IPS-18a (cell line): ENCODE measurements around the gene PRDM16.

Experiments used
- H3K27ac ChIP-seq: one replicate; pipeline ENCODE4 v1.5.1; 2013; ENCODE audit warnings: low read length
- H3K27me3 ChIP-seq: one replicate; pipeline ENCODE4 v1.6.1; 2013; ENCODE audit warnings: mild to moderate bottlenecking, low read length; ENCODE audit not compliant: control insufficient read depth, insufficient read depth
- H3K36me3 ChIP-seq: one replicate; pipeline ENCODE4 v1.6.1; 2013; ENCODE audit warnings: low read depth, low read length; ENCODE audit not compliant: control insufficient read depth
- H3K4me1 ChIP-seq: one replicate; pipeline ENCODE4 v1.6.1; 2013; ENCODE audit warnings: low read depth, low read length; ENCODE audit not compliant: control insufficient read depth
- H3K4me3 ChIP-seq: one replicate; pipeline ENCODE4 v1.5.1; 2013; ENCODE audit warnings: low read length
- H3K9ac ChIP-seq: one replicate; pipeline ENCODE4 v1.6.1; 2013; ENCODE audit warnings: mild to moderate bottlenecking, low read length, moderate library complexity
- H3K9me3 ChIP-seq: one replicate; pipeline ENCODE4 v1.6.1; 2013; ENCODE audit warnings: low read depth, low read length; ENCODE audit not compliant: control insufficient read depth

PRDM16 gene

DNA sequence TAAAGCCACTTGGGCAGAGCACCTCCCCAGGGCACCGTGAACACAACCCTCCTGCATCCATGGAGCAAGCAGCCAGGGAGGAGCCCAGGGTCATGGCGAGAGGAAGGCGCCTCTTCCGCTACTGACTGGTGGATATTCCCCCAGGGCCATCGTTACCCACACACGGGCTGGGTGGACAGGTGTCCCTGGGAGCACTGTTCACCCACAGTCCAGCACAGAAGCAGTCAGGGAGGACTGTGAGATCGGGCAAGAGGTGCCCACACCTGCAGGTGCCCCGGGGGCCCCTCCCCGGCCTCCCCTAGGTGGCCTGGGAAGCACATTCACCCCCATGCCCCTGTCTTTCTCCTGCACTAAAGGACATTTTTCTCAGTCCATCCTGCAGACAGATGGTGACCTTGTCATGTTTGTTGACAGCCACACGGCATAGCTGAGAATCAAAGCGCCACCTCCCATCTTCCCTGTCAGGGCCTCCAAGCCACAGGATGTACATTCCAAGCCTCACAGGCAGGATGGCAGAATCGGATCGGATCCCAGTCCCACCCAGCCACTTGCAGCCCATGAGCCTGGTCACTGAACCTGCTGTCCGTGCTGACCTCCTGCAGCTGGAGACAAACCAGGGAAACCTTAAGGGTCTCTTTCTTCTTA lies 160.2 kb downstream of the PRDM16 start:
- Histone ChIP-seq H3K27ac (no peak overlapping the region), H3K9me3 (no peaks in the 10 kb centered on the region), H3K27me3 (no peaks in the 10 kb centered on the region), H3K36me3 (no peaks in the 10 kb centered on the region), H3K4me1 (no peaks in the 10 kb centered on the region), H3K9ac (no peak overlapping the region), H3K4me3 (no peak overlapping the region)

GRCh38 chr1:3230553-3230952 lies 161.6 kb downstream of the PRDM16 start:
- H3K4me3 ChIP-seq: no peak overlapping the region
- no peak overlapping the region for H3K27ac ChIP-seq
- no peaks in the 10 kb centered on the region for H3K36me3 ChIP-seq
- no peaks in the 10 kb centered on the region for H3K9me3 ChIP-seq
- no peak overlapping the region for H3K9ac ChIP-seq
- H3K27me3 ChIP-seq: no peaks in the 10 kb centered on the region
- no peaks in the 10 kb centered on the region for H3K4me1 ChIP-seq

- Histone ChIP-seq H3K4me3 (no peak overlapping the region), H3K9me3 (no peaks in the 10 kb centered on the region), H3K36me3 (no peaks in the 10 kb centered on the region), H3K27me3 (no peaks in the 10 kb centered on the region), H3K4me1 (no peaks in the 10 kb centered on the region), H3K9ac (no peak overlapping the region), H3K27ac (no peak overlapping the region)
Measured at GRCh38 chr1:3231245-3231644, 162.2 kb downstream of the PRDM16 start.

GRCh38 chr1:3231826-3232225 lies 162.8 kb downstream of the PRDM16 start:
- Histone ChIP-seq H3K27ac (no peak overlapping the region), H3K9me3 (no peaks in the 10 kb centered on the region), H3K36me3 (no peaks in the 10 kb centered on the region), H3K9ac (no peak overlapping the region), H3K4me3 (no peak overlapping the region), H3K4me1 (no peaks in the 10 kb centered on the region), H3K27me3 (no peaks in the 10 kb centered on the region)

DNA sequence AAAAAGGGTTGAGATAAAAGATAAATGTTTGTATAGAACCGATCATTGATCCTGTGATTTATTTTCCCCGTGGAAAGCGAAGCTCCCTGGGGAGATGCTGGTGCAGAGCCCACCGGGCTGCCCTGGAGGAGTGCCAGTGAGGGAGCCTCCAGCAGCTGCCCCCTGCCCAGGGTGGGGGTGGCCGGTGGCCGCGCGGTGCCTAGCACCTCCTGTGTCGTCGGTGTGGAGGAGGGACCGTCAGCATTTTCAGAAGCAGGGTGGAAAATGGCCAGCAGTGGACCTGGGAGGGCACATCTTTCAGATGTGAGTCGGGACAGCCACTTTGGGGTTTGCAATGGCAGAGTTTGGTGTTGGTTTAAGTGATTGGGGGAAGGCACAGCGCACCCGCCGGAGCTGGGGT lies 164.0 kb downstream of the PRDM16 start:
- H3K4me1 ChIP-seq: no peaks in the 10 kb centered on the region
- H3K27ac ChIP-seq: no peak overlapping the region
- H3K27me3 ChIP-seq: no peaks in the 10 kb centered on the region
- no peaks in the 10 kb centered on the region for H3K9me3 ChIP-seq
- no peaks in the 10 kb centered on the region for H3K36me3 ChIP-seq
- H3K4me3 ChIP-seq: no peak overlapping the region
- no peak overlapping the region for H3K9ac ChIP-seq

- Histone ChIP-seq H3K9me3 (no peaks in the 10 kb centered on the region), H3K4me3 (no peak overlapping the region), H3K27me3 (no peaks in the 10 kb centered on the region), H3K36me3 (no peaks in the 10 kb centered on the region), H3K4me1 (no peaks in the 10 kb centered on the region), H3K9ac (no peak overlapping the region), H3K27ac (no peak overlapping the region)
Measured at GRCh38 chr1:3233551-3233950, 164.5 kb downstream of the PRDM16 start.

DNA sequence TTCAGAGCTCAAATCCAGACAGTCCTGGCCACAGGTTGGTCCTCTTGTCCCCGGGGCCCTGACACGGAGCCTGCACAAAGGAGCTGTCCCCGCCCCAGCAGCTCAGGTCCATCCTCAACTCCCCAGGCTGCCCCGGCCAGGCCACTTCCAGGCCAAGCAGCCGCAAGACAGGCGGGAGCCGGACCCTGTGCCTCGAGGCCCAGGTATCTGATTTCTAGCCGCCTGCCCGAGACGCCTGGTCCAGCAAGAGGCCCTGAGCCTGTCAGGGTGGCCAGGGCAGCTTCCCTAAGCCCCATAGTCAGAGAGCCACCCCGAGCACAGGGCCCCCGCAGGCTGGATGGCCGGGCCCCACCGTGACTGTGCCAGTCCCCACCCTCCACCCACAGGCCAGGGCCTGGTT lies 165.3 kb downstream of the PRDM16 start:
- Histone ChIP-seq H3K9ac (no peak overlapping the region), H3K36me3 (no peaks in the 10 kb centered on the region)

DNA sequence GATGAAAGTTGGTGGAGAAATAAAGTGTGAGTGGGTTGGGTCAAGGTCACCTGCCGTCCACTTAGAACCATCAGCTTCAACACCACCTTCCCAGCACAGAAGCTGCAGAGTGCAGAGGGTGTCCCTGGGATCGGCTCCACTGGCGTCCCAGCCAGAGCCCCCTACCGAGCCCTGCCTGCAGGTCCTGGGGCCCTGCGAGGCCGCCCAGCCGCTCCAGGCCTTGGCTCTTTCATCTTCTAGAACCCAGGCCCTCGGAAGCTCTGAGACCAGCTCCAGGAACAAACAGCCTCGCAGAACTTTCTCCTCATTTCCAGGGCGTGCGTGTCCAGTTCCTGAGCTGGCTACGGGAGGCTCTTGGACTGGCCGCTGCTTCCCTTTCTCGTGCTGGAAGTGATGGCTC lies 166.0 kb downstream of the PRDM16 start:
- no peak overlapping the region for H3K27ac ChIP-seq
- H3K4me3 ChIP-seq: no peak overlapping the region
- no peaks in the 10 kb centered on the region for H3K4me1 ChIP-seq
- H3K27me3 ChIP-seq: no peaks in the 10 kb centered on the region
- H3K9me3 ChIP-seq: no peaks in the 10 kb centered on the region
- H3K9ac ChIP-seq: no peak overlapping the region
- H3K36me3 ChIP-seq: no peaks in the 10 kb centered on the region

More for the DNA sequence above, 165.3 kb downstream of the PRDM16 start:
- Histone ChIP-seq H3K4me1 (no peaks in the 10 kb centered on the region), H3K27ac (no peak overlapping the region), H3K4me3 (no peak overlapping the region), H3K9me3 (no peaks in the 10 kb centered on the region), H3K27me3 (no peaks in the 10 kb centered on the region)

DNA sequence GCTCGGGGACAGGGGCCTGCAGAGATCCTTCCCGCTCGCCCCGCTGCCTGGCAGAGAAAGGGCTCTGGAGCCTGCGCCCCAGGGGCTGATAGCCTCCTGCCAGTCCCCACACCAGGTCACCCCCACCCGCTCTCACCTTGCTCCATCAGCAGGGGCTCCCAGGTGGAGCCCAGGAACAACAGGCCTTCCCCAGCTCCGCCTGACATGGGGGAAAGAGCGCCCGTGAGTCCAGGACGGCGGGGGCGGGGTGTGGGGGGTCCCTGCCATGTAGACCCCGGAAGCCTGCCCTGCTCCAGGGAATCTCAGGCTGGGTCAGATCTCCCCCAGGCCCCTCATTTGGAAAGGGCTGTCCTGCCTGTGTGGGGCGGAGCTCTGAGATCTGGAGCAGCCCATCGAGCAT lies 166.5 kb downstream of the PRDM16 start:
- no peak overlapping the region for H3K9ac ChIP-seq
- H3K27me3 ChIP-seq: no peaks in the 10 kb centered on the region
- no peak overlapping the region for H3K4me3 ChIP-seq
- no peaks in the 10 kb centered on the region for H3K4me1 ChIP-seq
- H3K27ac ChIP-seq: no peak overlapping the region
- H3K36me3 ChIP-seq: no peaks in the 10 kb centered on the region
- H3K9me3 ChIP-seq: no peaks in the 10 kb centered on the region

DNA sequence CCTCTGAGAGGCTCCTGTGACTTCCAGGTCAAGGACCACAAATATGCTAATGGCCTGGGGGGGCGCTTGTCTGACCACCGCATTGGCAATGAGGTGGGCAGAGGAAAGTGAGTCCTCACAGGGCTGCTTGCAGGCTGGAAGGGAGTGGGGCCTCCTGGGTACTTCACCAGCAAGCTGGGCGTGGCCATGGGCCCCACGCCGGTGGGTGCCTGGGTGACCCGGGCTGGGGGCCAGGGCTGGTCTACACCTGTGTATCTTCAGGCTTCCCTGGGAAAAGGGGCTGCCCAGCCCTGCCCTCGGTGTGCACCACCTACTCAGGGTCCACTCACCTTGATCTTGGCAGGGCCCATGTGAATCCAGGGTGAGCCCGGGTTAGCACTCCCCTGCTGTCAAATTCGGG lies 167.4 kb downstream of the PRDM16 start:
- Histone ChIP-seq H3K27ac (no peak overlapping the region), H3K36me3 (no peaks in the 10 kb centered on the region), H3K4me3 (no peak overlapping the region), H3K4me1 (no peaks in the 10 kb centered on the region), H3K9ac (no peak overlapping the region), H3K27me3 (no peaks in the 10 kb centered on the region), H3K9me3 (no peaks in the 10 kb centered on the region)

DNA sequence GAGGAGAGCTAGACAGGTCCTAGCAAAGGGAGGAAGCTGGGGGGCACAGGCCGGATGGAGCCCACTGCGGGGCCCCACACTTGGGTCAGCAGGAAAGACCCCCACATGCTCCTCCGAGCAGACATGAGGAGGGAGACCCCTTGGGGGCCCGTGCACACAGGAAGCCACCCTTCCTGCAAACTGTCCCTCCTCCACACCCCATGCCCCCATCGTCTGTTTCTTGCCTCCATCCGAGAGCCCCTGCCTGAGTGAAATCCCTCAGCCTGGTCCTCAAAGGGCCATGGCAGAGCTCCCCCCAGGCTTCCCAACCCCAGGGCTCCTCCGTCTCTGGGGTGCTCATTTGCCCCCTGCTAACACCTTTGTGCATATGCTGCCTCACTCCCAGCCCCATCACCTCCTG lies 168.0 kb downstream of the PRDM16 start:
- no peaks in the 10 kb centered on the region for H3K4me1 ChIP-seq
- H3K27me3 ChIP-seq: no peaks in the 10 kb centered on the region
- no peak overlapping the region for H3K9ac ChIP-seq
- H3K4me3 ChIP-seq: no peak overlapping the region
- H3K36me3 ChIP-seq: no peaks in the 10 kb centered on the region
- H3K27ac ChIP-seq: no peak overlapping the region
- no peaks in the 10 kb centered on the region for H3K9me3 ChIP-seq

GRCh38 chr1:3237570-3237969 lies 168.6 kb downstream of the PRDM16 start:
- Histone ChIP-seq H3K27me3 (no peaks in the 10 kb centered on the region), H3K4me3 (no peak overlapping the region), H3K9ac (no peak overlapping the region), H3K4me1 (no peaks in the 10 kb centered on the region), H3K9me3 (no peaks in the 10 kb centered on the region), H3K27ac (no peak overlapping the region), H3K36me3 (no peaks in the 10 kb centered on the region)
